Kidney (tissue), 14 donors: ENCODE data around the gene TMEM14A. TPM values are rescaled to one million over a fixed set of nuclear protein-coding genes. Genes with fewer than 3 reads are reported as not detected.

Experiments
- DNase-seq, 5 donors: peaks; one replicate each; pipeline ENCODE4 v3.0.0-alpha.2; 2013 to 2020
- FAIRE-seq: peaks from 2 replicates; lab custom pipeline; 2012; peaks lifted over from hg19 to GRCh38; lab: Jason Lieb, UNC
- H3K27ac ChIP-seq, 2 donors: one replicate each; pipeline ENCODE4 v1.7.0; 2013; ENCODE audit warnings: low read depth in 2 of 2, low read length in 2 of 2, inconsistent platforms in 1 of 2
- H3K27me3 ChIP-seq: one replicate; pipeline ENCODE4 v1.7.1; 2013; ENCODE audit warnings: low read length, inconsistent platforms; ENCODE audit not compliant: control insufficient read depth, insufficient read depth
- H3K36me3 ChIP-seq, 3 donors: one replicate each; pipeline versions ENCODE4 v1.7.0 to v1.7.1; 2013; ENCODE audit warnings: low read length in 3 of 3, control low read depth in 1 of 3, inconsistent platforms in 1 of 3; ENCODE audit not compliant: insufficient read depth in 3 of 3, control insufficient read depth in 2 of 3
- H3K4me1 ChIP-seq, 3 donors: one replicate each; pipeline versions ENCODE4 v1.7.0 to v1.7.1; 2013; ENCODE audit warnings: low read length in 3 of 3, inconsistent platforms in 1 of 3, low read depth in 1 of 3; ENCODE audit not compliant: control insufficient read depth in 2 of 3, insufficient read depth in 2 of 3
- H3K4me3 ChIP-seq, 3 donors: one replicate each; pipeline versions ENCODE4 v1.7.0 to v1.8.1; 2013; ENCODE audit warnings: low read length in 3 of 3, control low read depth in 1 of 3, inconsistent platforms in 1 of 3
- H3K9ac ChIP-seq, 3 donors: one replicate each; pipeline versions ENCODE4 v1.7.0 to v1.7.1; 2013; ENCODE audit warnings: low read length in 3 of 3, control low read depth in 1 of 3, inconsistent platforms in 1 of 3
- H3K9me3 ChIP-seq, 3 donors: one replicate each; pipeline versions ENCODE4 v1.7.0 to v1.7.1; 2013; ENCODE audit warnings: low read length in 3 of 3, control low read depth in 1 of 3, inconsistent platforms in 1 of 3; ENCODE audit not compliant: control insufficient read depth in 2 of 3, insufficient read depth in 1 of 3
- intact Hi-C: fragments of 100-400 bp; cut with DNase I; formaldehyde crosslinking; loops from one replicate; pipeline ENCODE4 v1.11.1; 2022
- polyA plus RNA-seq: library from polyadenylated mRNA; stranded (reverse); fragments of 350-450 nt; fragmentation: Illumina TruSeq; extraction: RNeasy Lipid Tissue Mini Kit (QIAGEN cat#74804); gene quantifications from one replicate; pipeline ENCODE4 v1.2.3, GENCODE V29; 2014; ENCODE audit warnings: low read depth, low replicate concordance; ENCODE audit not compliant: insufficient read depth
- total RNA-seq: library from RNA; stranded (reverse); fragmentation: NEBNext Ultra II Directional; extraction: Animal tissue kit (Norgen Biotek cat#: 25700); gene quantifications from one replicate; pipeline ENCODE4 v1.2.1, GENCODE V29; 2021
- TF ChIP-seq, protein P1 (sequence below): IDR thresholded peaks from 3 replicates; pipeline ENCODE4 v1.5.1; 2012; ENCODE audit warnings: mild to moderate bottlenecking, moderate library complexity, borderline replicate concordance; ENCODE audit not compliant: insufficient read depth; ENCODE audit errors: extremely low read depth
- donor health status: control.
- donor health status: control.
- donor health status: control.
- donor health status: control.
- donor health status: control.
- donor health status: DM: yes; HTN: yes; CAD: no.
- donor health status: Normal renal cell carcinoma (clear cell type).

TMEM14A gene
- total and polyA plus RNA-seq, 2 donors from 2014 or later: 23.8 to 48.8 TPM

- H3K4me1 ChIP-seq: peaks cover 0 to 10% (median 6%) of the 10 kb centered on the region in 3 donors
- no peak for FAIRE-seq
- peak overlapping the region in 1 of 2 donors; percentile 3 for H3K27ac ChIP-seq
- peak overlapping the region; percentile 62 to 81 (median 67) for H3K4me3 ChIP-seq
- no peaks in the 10 kb centered on the region for H3K27me3 ChIP-seq
- H3K36me3 ChIP-seq: no peaks in the 10 kb centered on the region
- peak overlapping the region in 2 of 3 donors; percentile 54 to 63 for H3K9ac ChIP-seq
- no peaks in the 10 kb centered on the region for H3K9me3 ChIP-seq
- DNase-seq: no peak
- TF ChIP-seq, protein P1, sequence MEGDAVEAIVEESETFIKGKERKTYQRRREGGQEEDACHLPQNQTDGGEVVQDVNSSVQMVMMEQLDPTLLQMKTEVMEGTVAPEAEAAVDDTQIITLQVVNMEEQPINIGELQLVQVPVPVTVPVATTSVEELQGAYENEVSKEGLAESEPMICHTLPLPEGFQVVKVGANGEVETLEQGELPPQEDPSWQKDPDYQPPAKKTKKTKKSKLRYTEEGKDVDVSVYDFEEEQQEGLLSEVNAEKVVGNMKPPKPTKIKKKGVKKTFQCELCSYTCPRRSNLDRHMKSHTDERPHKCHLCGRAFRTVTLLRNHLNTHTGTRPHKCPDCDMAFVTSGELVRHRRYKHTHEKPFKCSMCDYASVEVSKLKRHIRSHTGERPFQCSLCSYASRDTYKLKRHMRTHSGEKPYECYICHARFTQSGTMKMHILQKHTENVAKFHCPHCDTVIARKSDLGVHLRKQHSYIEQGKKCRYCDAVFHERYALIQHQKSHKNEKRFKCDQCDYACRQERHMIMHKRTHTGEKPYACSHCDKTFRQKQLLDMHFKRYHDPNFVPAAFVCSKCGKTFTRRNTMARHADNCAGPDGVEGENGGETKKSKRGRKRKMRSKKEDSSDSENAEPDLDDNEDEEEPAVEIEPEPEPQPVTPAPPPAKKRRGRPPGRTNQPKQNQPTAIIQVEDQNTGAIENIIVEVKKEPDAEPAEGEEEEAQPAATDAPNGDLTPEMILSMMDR: no peak
- intact Hi-C loops: loop anchor here (5.0 kb wide), 1 partner anchor 253 kb away; no protein-coding TSS in a partner anchor
Observed at GRCh38 chr6:52664991-52665686, 5.8 kb upstream of the TMEM14A start.

- intact Hi-C loops: no loop called here
- no peaks in the 10 kb centered on the region for H3K27me3 ChIP-seq
- H3K27ac ChIP-seq: no peak overlapping the region
- peaks cover 0 to 13% (median 11%) of the 10 kb centered on the region in 3 donors for H3K4me1 ChIP-seq
- peak overlapping the region in 1 of 3 donors; percentile 43 for H3K9ac ChIP-seq
- no peaks in the 10 kb centered on the region for H3K36me3 ChIP-seq
- H3K9me3 ChIP-seq: no peaks in the 10 kb centered on the region
- peak overlapping the region in 1 of 3 donors; percentile 81 for H3K4me3 ChIP-seq
- TF ChIP-seq, protein P1: no peak
- FAIRE-seq (no peak), DNase-seq (no peak)
Observed at GRCh38 chr6:52666071-52666470, 4.8 kb upstream of the TMEM14A start.

DNA sequence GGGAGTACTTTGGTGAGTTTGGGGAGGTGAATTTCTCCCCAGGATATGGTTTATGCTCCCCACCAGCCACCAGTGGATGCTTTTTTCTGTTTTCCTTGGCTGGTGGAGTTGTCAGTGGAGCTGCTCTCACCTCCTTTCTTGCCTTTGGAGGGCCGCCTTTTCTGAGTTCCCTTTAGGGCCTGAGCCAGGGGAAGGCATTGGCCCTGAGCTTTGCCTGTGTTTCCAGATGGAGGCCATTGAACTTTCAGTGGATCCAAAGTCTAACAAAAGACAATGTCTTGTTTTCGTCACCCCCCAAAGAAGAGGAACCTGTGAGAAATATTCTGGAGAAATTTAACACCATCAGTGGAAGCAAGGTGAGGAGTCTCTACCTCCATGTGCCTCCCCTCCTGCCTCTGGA is 4.4 kb upstream of the TMEM14A start:
- Histone ChIP-seq H3K4me3 (peak overlapping the region in 1 of 3 donors; percentile 81), H3K27me3 (no peaks in the 10 kb centered on the region), H3K27ac (no peak overlapping the region), H3K4me1 (peaks cover 0 to 14% (median 14%) of the 10 kb centered on the region in 3 donors), H3K9me3 (no peaks in the 10 kb centered on the region), H3K36me3 (no peaks in the 10 kb centered on the region), H3K9ac (no peak overlapping the region)
- intact Hi-C loops: no loop called here
- DNase-seq (no peak), FAIRE-seq (no peak)
- TF ChIP-seq, protein P1: no peak
